GM12891 (cell line): ENCODE measurements around the gene ARHGAP24.

ENCODE experiments used
- POLR2A ChIP-seq: IDR thresholded peaks from 2 replicates; pipeline ENCODE4 v1.6.1; 2011; ENCODE audit warnings: low read depth, low read length, control low read depth
- POLR2AphosphoS5 ChIP-seq: IDR thresholded peaks from 2 replicates; pipeline ENCODE4 v1.6.1; 2011; ENCODE audit warnings: low read depth, low read length, control low read depth

DNA sequence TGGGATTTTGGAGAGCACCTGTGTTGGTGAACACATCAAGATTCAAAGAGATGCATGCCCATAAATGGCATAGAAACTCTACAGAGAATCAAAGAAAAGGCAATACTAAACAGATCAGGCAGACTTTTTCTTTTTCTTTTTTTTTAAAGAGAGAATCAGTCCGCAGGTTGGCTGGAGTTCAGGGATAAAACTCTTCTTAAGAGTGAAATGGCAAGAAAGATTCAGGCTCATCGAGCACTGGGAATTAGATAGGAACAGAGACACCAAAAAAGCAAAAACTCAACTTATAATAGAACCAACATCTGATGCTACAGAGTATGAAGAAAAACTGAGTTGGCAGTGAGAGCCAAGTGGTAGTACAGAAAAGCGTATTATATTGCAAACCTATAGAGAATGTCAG is 314.3 kb downstream of the ARHGAP24 start:
- TF ChIP-seq POLR2A (no peak), POLR2AphosphoS5 (no peak)
